Measurements from ENCODE around the gene FLNA.
"Not testable (repeated sequence)": the region's sequence is repeated elsewhere in the genome, so short reads cannot be mapped to it uniquely, and the experiment has no call there.

FLNA gene

GRCh38 chrX:154403192-154403591 is 28.8 kb upstream of the FLNA start:
- H3K4me1 Mint-ChIP-seq = peaks cover 10% of the 10 kb centered on the region
- no peaks in the 10 kb centered on the region for H3K27me3 Mint-ChIP-seq
- no peak overlapping the region for H3K4me3 Mint-ChIP-seq
- ATAC-seq (ENCODE audit: low read depth) = no peak
- H3K36me3 Mint-ChIP-seq = peaks cover 11% of the 10 kb centered on the region
- DNase-seq (ENCODE audit: low spot score in 2 of 2) = no peak
- H3K27ac Mint-ChIP-seq = no peak overlapping the region
- no peaks in the 10 kb centered on the region for H3K9me3 Mint-ChIP-seq

GRCh38 chrX:154402622-154403127 is 28.2 kb upstream of the FLNA start:
- Mint-ChIP-seq H3K27ac (no peak overlapping the region), H3K9me3 (no peaks in the 10 kb centered on the region), H3K27me3 (no peaks in the 10 kb centered on the region), H3K36me3 (peaks cover 11% of the 10 kb centered on the region), H3K4me1 (peaks cover 10% of the 10 kb centered on the region), H3K4me3 (no peak overlapping the region)
- DNase-seq (ENCODE audit: low spot score in 2 of 2) (no peak), ATAC-seq (ENCODE audit: low read depth) (no peak)

GRCh38 chrX:154401918-154402621 is 27.6 kb upstream of the FLNA start:
- ATAC-seq (ENCODE audit: low read depth) (no peak), DNase-seq (ENCODE audit: low spot score in 2 of 2) (no peak)
- Mint-ChIP-seq H3K4me1 (peaks cover 10% of the 10 kb centered on the region), H3K27ac (no peak overlapping the region), H3K9me3 (no peaks in the 10 kb centered on the region), H3K27me3 (no peaks in the 10 kb centered on the region), H3K36me3 (peaks cover 11% of the 10 kb centered on the region), H3K4me3 (no peak overlapping the region)

GRCh38 chrX:154401045-154401799 is 26.8 kb upstream of the FLNA start:
- H3K27me3 Mint-ChIP-seq = no peaks in the 10 kb centered on the region
- H3K36me3 Mint-ChIP-seq = peaks cover 11% of the 10 kb centered on the region

GRCh38 chrX:154400369-154400817 is 26.0 kb upstream of the FLNA start:
- peak overlapping the region; percentile 21 for H3K4me3 Mint-ChIP-seq
- not testable (repeated sequence) for ATAC-seq (ENCODE audit: low read depth); H3K27ac Mint-ChIP-seq

More at GRCh38 chrX:154401045-154401799, 26.8 kb upstream of the FLNA start:
- Mint-ChIP-seq H3K4me3 (no peak overlapping the region), H3K27ac (no peak overlapping the region), H3K9me3 (no peaks in the 10 kb centered on the region), H3K4me1 (peaks cover 12% of the 10 kb centered on the region)
- ATAC-seq (ENCODE audit: low read depth) (no peak), DNase-seq (ENCODE audit: low spot score in 2 of 2) (no peak)

GRCh38 chrX:154399527-154400368 is 25.3 kb upstream of the FLNA start:
- ATAC-seq (ENCODE audit: low read depth) (no peak), DNase-seq (ENCODE audit: low spot score in 2 of 2) (no peak)
- peak overlapping the region; percentile 98 for H3K4me3 Mint-ChIP-seq
- no peaks in the 10 kb centered on the region for H3K27me3 Mint-ChIP-seq
- peaks cover 11% of the 10 kb centered on the region for H3K36me3 Mint-ChIP-seq
- H3K9me3 Mint-ChIP-seq = no peaks in the 10 kb centered on the region
- peaks cover 12% of the 10 kb centered on the region for H3K4me1 Mint-ChIP-seq
- peak overlapping the region; percentile 99 for H3K27ac Mint-ChIP-seq

More at GRCh38 chrX:154400369-154400817, 26.0 kb upstream of the FLNA start:
- H3K36me3 Mint-ChIP-seq = peaks cover 11% of the 10 kb centered on the region
- H3K27me3 Mint-ChIP-seq; DNase-seq (ENCODE audit: low spot score in 2 of 2); H3K9me3 Mint-ChIP-seq: not testable (repeated sequence)
- peaks cover 12% of the 10 kb centered on the region for H3K4me1 Mint-ChIP-seq

- peak; percentile 39 for ATAC-seq (ENCODE audit: low read depth)
- H3K9me3 Mint-ChIP-seq = no peaks in the 10 kb centered on the region
- H3K4me1 Mint-ChIP-seq = peaks cover 12% of the 10 kb centered on the region
- peak overlapping the region; percentile 99 for H3K27ac Mint-ChIP-seq
- H3K27me3 Mint-ChIP-seq = no peaks in the 10 kb centered on the region
- peaks cover 11% of the 10 kb centered on the region for H3K36me3 Mint-ChIP-seq
- peak; percentile 73 to 77 for DNase-seq (ENCODE audit: low spot score in 2 of 2)
- H3K4me3 Mint-ChIP-seq = peak overlapping the region; percentile 98
These were observed 24.5 kb upstream of the FLNA start for GRCh38 chrX:154398668-154399526.

GRCh38 chrX:154397888-154398667 is 23.6 kb upstream of the FLNA start, which contains the start of gene RPL10:
Gene RPL10, plus strand, starts transcription at chrX:154398377. Its CDS starts 143 bp downstream, at chrX:154398520.
- Mint-ChIP-seq H3K27me3 (no peaks in the 10 kb centered on the region), H3K4me3 (peak within 1 kb of the TSS; percentile 98), H3K4me1 (peaks cover 12% of the 10 kb centered on the region), H3K9me3 (no peaks in the 10 kb centered on the region), H3K27ac (peak within 1 kb of the TSS; percentile 99), H3K36me3 (peaks cover 9% of the 10 kb centered on the region)
- ATAC-seq (ENCODE audit: low read depth) (peak; percentile 75), DNase-seq (ENCODE audit: low spot score in 2 of 2) (peak; percentile 75 to 84)

- no peaks in the 10 kb centered on the region for H3K9me3 Mint-ChIP-seq
- peak overlapping the region; percentile 98 for H3K4me3 Mint-ChIP-seq
- no peaks in the 10 kb centered on the region for H3K27me3 Mint-ChIP-seq
- DNase-seq (ENCODE audit: low spot score in 2 of 2) (peak; percentile 52 to 57), ATAC-seq (ENCODE audit: low read depth) (peak; percentile 59)
- peaks cover 9% of the 10 kb centered on the region for H3K36me3 Mint-ChIP-seq
- peaks cover 12% of the 10 kb centered on the region for H3K4me1 Mint-ChIP-seq
- H3K27ac Mint-ChIP-seq = peak overlapping the region; percentile 99
These were observed 22.8 kb upstream of the FLNA start for GRCh38 chrX:154396973-154397887.

GRCh38 chrX:154396363-154396762 is 21.9 kb upstream of the FLNA start:
- not testable (repeated sequence) for H3K9me3 Mint-ChIP-seq; H3K36me3 Mint-ChIP-seq; ATAC-seq (ENCODE audit: low read depth); DNase-seq (ENCODE audit: low spot score in 2 of 2); H3K27ac Mint-ChIP-seq; H3K27me3 Mint-ChIP-seq
- peaks cover 12% of the 10 kb centered on the region for H3K4me1 Mint-ChIP-seq
- H3K4me3 Mint-ChIP-seq = peak overlapping the region; percentile 98

- not testable (repeated sequence) for H3K4me1 Mint-ChIP-seq; H3K4me3 Mint-ChIP-seq; H3K27me3 Mint-ChIP-seq; H3K36me3 Mint-ChIP-seq; DNase-seq (ENCODE audit: low spot score in 2 of 2); H3K27ac Mint-ChIP-seq; H3K9me3 Mint-ChIP-seq
- ATAC-seq (ENCODE audit: low read depth) = peak; percentile 68
These were observed 15.6 kb upstream of the FLNA start for GRCh38 chrX:154389812-154390747.

Measured in memory B cell (primary cell).